Middle frontal gyrus (tissue), 1 donor: ENCODE measurements around the gene SLC25A29.
"Not testable (repeated sequence)": the region's sequence is repeated elsewhere in the genome, so short reads cannot be mapped to it uniquely, and the experiment has no call there.

ENCODE experiments used
- DNase-seq: peaks from one replicate; pipeline ENCODE4 v3.0.0-alpha.2; 2015; ENCODE audit warnings: low spot score; ENCODE audit errors: extremely low spot score

Gene SLC25A29

GRCh38 chr14:100306101-100306997 is at the start of gene SLC25A29:
Gene SLC25A29 (minus strand): TSS chr14:100306444. CDS start chr14:100306232, 212 bp downstream.
- peak; percentile 88 for DNase-seq

DNA sequence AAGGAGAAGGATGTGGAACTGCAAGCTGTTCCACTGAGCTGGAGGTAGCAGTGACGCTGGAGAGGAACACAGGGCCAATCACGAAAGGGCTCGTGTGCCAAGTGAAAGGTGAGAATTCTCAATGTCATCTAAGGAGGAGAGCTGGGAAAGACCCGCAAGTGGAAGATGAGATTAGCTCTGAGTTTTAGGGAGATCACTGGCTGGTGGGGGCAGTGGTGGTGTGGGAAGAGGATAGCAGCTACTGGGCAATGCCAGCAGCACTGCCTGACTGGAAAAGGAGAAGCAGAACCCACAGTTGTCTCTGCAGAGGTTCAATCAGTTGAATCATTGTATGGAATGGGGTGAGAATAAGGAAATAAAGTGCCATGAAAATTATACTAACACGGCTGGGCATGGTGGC is 44.7 kb upstream of the SLC25A29 start:
- no peak for DNase-seq

- no peak for DNase-seq
Observed at GRCh38 chr14:100350276-100350926, 44.2 kb upstream of the SLC25A29 start.

GRCh38 chr14:100348784-100349685 is 42.8 kb upstream of the SLC25A29 start:
- no peak for DNase-seq

DNA sequence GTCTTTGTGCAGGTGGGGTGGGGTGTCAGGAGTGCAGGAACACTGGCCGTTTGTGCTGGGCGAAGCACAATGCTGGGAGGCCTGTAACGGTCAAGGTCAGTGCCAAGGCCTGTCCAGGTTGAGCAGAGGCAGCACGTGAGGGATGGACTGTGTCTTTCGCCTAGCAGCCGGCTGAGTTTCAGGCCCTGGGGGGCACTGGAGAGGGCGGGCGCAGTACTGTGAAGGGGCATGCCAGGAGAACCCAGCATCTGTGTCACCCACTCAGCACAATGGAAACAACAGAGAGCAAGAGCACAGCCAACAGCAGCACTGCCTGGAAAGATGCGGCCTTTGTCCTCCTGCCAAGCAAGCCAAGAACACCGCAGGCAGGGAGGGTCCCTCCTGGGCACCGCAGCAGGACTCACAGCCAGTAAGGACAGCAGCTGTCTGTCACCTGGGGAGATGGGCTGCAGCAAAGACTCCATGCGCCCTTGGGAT is 42.0 kb upstream of the SLC25A29 start:
- DNase-seq = no peak

DNA sequence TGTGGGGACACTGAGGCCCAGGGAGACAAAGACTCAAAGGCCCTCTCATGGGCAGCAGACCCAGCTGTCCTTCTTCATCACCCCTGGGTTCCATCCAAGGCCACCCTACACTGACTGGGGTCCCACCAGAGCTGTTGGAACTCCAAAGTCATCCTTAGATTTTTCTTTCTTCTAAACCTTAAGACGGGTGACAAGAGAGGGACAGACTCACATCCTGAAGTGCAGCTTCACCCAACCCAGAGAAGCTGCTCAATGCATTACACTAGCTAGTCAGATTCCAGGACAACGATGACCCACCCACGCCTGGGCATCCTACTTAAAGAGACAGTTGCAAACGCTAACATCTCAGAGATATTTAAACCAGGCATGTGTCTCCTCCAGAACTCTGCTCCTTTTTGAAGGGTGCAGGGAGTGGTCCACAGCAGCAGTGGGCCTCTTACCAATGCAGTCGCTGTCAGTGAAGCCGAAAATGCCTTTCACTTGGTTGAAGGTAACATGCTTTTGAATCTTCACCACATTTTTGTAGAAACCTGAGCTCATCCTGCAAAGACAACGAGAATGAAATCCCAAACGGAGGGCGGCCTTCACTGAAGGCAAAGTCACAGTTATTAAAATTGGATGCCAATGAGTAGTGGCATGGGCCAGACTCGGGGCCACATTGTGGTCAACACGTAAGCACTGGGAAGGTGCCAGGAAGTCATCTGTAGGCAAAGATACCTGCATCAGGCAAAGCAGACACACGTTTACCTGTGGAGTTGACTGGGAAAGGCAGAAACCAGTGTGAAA is 40.3 kb upstream of the SLC25A29 start:
- no peak for DNase-seq

DNA sequence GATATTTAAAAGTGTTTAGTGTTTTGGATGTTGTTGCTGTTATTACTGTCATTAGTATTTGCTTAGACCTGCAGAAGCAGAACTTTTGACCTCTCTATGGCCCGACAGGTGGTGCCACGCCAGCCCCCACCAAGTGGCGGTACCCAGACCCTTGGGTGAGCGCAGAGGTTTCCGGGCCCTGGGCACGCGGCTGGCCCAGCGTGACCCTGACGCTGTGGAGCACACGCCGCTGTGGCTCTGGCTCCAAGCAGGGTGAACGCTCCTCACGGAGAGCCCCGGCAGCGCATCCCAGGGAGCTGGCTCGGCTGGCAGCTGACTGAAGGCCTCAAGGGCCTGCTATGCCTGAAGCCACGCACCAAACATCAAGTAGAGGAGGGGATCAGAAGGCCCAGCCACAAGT is 39.5 kb upstream of the SLC25A29 start:
- DNase-seq = no peak

- not testable (repeated sequence) for DNase-seq
Observed at GRCh38 chr14:100344657-100345056, 38.4 kb upstream of the SLC25A29 start.

DNA sequence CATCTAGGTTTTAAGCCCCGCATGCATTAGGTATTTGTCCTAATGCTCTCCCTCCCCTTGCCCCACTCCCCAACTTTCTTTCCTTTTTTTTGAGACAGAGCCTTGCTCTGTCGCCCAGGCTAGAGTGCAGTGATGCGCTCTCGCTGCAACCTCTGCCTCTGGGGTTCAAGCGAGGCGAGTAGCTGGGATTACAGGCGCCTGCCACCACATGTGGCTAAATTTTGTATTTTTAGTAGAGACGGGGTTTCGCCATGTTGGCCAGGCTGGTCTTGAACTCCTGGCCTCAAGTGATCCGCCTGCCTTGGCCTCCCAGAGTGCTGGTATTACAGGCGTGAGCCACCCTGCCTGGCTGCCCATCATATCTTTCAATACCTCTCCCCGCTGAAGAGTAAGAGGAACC is 36.6 kb upstream of the SLC25A29 start:
- DNase-seq = not testable (repeated sequence)

DNA sequence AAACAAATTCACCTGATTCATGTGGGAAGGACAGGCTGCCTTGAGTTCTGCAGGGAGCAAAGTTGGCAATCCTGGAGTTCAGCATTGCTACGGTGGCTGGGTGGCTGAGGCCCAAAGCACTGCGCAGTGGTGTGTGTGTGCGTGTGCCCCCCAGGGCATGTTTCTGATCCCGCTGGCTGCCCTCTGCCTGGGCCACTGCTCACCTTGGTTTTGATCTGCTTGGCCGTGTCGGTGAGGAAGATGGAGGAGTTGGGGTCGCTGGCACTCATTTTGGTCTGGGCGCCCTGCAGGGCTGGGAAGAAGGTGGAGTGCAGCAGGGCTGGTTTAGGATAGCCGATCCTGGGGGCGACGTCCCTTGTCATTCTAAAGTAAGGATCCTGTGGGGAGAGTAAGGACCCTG is 36.0 kb upstream of the SLC25A29 start:
- no peak for DNase-seq

DNA sequence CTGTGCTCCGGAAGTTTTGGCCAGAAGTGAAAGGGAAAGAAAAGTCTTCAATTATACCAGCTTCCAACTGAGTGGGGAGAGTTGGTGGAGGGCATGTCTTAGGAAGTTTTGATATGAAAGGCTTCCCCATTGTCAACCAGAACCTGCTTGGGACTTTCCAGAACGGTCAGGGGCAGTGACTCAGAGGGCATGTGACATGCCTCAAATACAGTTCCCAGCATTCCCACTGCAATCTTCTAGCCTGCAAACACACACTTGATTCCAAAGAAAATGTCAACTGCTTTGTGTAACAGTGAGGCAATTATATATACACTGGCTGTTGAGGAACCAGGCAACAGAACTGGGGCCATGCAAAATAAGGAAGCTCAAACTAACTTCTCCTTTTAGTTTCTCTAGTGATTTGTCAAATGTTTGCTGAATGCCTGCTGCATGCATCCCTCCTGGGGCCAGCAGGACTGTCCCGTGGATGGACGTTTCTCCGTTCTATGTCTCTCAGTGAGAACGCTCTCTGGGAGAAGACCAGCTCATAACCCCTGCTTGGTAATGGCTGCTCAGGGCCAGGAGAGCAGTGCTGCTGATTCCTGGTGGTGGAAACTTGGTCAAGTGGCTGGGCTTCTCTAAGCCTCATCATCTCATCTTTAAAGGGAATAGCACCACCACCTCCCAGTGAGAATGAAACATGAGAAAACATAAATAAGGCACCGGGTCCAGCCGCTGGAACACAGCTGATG is 35.2 kb upstream of the SLC25A29 start:
- no peak for DNase-seq

GRCh38 chr14:100340423-100340813 is 34.2 kb upstream of the SLC25A29 start:
- DNase-seq = no peak

DNA sequence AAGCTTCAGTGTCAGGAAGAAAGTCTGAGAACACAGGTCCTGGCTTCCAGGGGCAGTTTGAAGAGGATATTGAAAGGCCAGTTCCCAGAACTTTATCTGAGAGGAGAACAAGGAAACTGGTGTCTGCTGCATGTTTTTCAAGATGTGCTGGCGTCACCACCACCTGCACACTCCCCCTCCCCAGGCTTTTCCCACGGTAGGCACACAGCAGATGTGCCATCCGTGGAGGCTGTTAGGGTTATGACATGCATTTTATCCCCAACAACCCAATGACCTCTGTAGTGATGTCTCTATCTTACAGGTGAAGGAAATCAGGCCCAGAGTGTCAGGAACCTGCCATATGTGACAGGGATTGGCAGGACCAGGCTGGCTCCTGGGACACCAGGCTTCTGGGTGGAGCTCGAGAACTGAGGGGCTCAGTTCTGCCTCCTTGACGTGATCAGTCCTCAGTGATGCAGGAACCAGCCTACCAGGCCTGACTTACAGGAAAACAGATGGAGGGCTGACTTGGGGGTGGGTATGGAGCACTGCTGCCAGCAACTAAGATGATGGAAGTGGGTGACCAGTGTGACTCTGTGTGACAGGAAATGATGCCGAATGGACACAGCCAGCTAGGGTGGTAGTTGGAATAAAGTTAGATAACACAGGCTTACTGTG is 33.6 kb upstream of the SLC25A29 start:
- DNase-seq = no peak

- no peak for DNase-seq
Observed at GRCh38 chr14:100336618-100337530, 30.6 kb upstream of the SLC25A29 start.

GRCh38 chr14:100334904-100335303 is 28.7 kb upstream of the SLC25A29 start:
- no peak for DNase-seq

- no peak for DNase-seq
Observed at GRCh38 chr14:100333827-100334226, 27.6 kb upstream of the SLC25A29 start.

- no peak for DNase-seq
Observed at GRCh38 chr14:100333311-100333710, 27.1 kb upstream of the SLC25A29 start.

- no peak for DNase-seq
Observed at GRCh38 chr14:100332797-100333196, 26.6 kb upstream of the SLC25A29 start.
